ENCODE results near the gene OXLD1. TPM values are rescaled to one million over a fixed set of nuclear protein-coding genes. Genes with fewer than 3 reads are reported as not detected.

The OXLD1 gene
- total and polyA plus RNA-seq, 3 experiments from 2014 or later: 50.8 to 78.9 (median 55.7) TPM

DNA sequence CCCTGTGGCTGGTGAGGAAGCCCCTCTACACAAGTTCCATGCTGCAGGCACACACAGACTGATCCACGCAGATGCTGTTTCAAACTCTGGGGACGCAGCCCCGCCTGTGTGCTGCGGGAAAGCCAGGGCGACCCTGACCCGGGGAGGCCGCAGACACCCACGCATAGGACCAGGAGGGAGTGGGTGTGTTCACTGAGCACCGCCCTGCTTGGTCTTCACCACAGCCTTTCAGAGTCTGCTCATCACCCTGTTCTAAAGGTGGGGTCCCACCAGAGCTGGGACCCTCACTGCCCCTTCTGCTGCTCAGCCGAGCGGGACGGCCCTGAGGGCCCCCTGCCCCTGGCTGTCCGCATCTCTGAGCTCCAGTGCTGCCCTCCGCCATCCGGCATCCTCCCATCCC is 21.9 kb downstream of the OXLD1 start:
- H3K4me3 ChIP-seq (ENCODE audit: low read length): no peak overlapping the region
- H3K4me1 Mint-ChIP-seq: no peaks in the 10 kb centered on the region
- CTCF ChIA-PET: no interaction called here
- H3K36me3 Mint-ChIP-seq: no peaks in the 10 kb centered on the region
- no peaks in the 10 kb centered on the region for H3K27me3 ChIP-seq (ENCODE audit: insufficient read depth, low read length, poor library complexity, severe bottlenecking)
- H3K27ac Mint-ChIP-seq: no peak overlapping the region
- no peak overlapping the region for H3K27ac ChIP-seq (ENCODE audit: low read depth, low read length)
- H3K9me3 Mint-ChIP-seq: no peaks in the 10 kb centered on the region
- no peaks in the 10 kb centered on the region for H3K9me3 ChIP-seq (ENCODE audit: low read length)
- peaks cover 12 to 16% of the 10 kb centered on the region in 2 donors for H3K27me3 Mint-ChIP-seq
- POLR2A ChIA-PET: no interaction called here
- no peak overlapping the region for H3K4me3 Mint-ChIP-seq
- DNase-seq: no peak
- H3K36me3 ChIP-seq (ENCODE audit: insufficient read depth, low read length): no peaks in the 10 kb centered on the region
- no peaks in the 10 kb centered on the region for H3K4me1 ChIP-seq (ENCODE audit: insufficient read depth, low read length)

DNA sequence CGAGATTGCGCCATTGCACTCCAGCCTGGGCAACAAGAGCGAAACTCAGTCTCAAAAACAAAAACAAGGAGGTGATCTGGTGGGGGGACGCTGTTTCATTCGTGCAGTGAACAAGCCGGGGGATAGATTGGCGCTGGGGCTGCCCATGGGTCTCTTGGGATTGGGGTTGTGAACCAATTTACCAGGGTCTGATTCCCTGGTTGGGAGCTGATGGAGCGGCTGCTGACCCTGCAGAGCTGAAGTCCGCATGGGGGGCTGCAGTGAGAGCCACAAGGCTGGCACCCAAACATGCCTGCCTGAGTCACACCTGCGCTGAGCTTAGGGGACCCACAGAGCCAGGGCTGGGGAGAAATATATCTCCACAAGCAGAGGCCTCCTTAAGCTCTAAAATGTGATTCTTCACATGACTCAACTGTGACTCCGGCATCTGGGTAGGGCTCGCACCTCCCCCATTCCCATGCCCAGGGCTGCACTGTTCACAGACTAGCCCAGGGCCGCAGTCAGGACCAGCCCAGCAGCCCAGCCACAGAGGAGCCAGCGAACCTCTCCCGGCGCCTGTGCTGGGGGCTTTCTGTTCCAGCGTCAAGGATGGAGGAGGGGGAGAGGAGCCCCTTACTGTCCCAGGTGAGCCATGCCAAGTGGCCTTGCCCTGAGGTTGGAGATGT is 24.4 kb downstream of the OXLD1 start:
- no peak for DNase-seq
- peaks cover 0 to 1% of the 10 kb centered on the region in 2 donors for H3K27me3 Mint-ChIP-seq
- Histone ChIP-seq H3K4me3 (ENCODE audit: low read length) (no peak overlapping the region), H3K9me3 (ENCODE audit: low read length) (no peaks in the 10 kb centered on the region), H3K36me3 (ENCODE audit: insufficient read depth, low read length) (no peaks in the 10 kb centered on the region), H3K27me3 (ENCODE audit: insufficient read depth, low read length, poor library complexity, severe bottlenecking) (no peaks in the 10 kb centered on the region), H3K4me1 (ENCODE audit: insufficient read depth, low read length) (no peaks in the 10 kb centered on the region), H3K27ac (ENCODE audit: low read depth, low read length) (no peak overlapping the region)
- no peak overlapping the region for H3K27ac Mint-ChIP-seq
- no peak overlapping the region for H3K4me3 Mint-ChIP-seq
- H3K4me1 Mint-ChIP-seq: peaks cover 0 to 2% (median 0%) of the 10 kb centered on the region in 3 donors
- no peaks in the 10 kb centered on the region for H3K9me3 Mint-ChIP-seq
- ChIA-PET POLR2A (no interaction called here), CTCF (no interaction called here)
- no peaks in the 10 kb centered on the region for H3K36me3 Mint-ChIP-seq

- CTCF ChIA-PET: no interaction called here
Measured at GRCh38 chr17:81640011-81640410, 26.4 kb downstream of the OXLD1 start.

GRCh38 chr17:81638683-81639082 is 27.7 kb downstream of the OXLD1 start:
- Histone ChIP-seq H3K27ac (ENCODE audit: low read depth, low read length) (no peak overlapping the region), H3K4me3 (ENCODE audit: low read length) (no peak overlapping the region), H3K4me1 (ENCODE audit: insufficient read depth, low read length) (peaks cover 20% of the 10 kb centered on the region), H3K36me3 (ENCODE audit: insufficient read depth, low read length) (no peaks in the 10 kb centered on the region), H3K9me3 (ENCODE audit: low read length) (no peaks in the 10 kb centered on the region), H3K27me3 (ENCODE audit: insufficient read depth, low read length, poor library complexity, severe bottlenecking) (no peaks in the 10 kb centered on the region)
- ChIA-PET POLR2A (interaction anchor here (0.7 kb wide), 1 partner anchor 195 kb away, joined by 8 read pairs; no protein-coding TSS in a partner anchor), CTCF (interaction anchor here (0.8 kb wide), 1 partner anchor 386 kb away, joined by 3 read pairs; no protein-coding TSS in a partner anchor)
- no peaks in the 10 kb centered on the region for H3K9me3 Mint-ChIP-seq
- peak overlapping the region in 3 of 8 donors; percentile 62 to 93 (median 85) for H3K27ac Mint-ChIP-seq
- H3K4me3 Mint-ChIP-seq: peak overlapping the region in 4 of 7 donors; percentile 30 to 77 (median 48)
- DNase-seq: no peak
- H3K4me1 Mint-ChIP-seq: peaks cover 13 to 16% (median 16%) of the 10 kb centered on the region in 3 donors
- H3K27me3 Mint-ChIP-seq: peaks cover 0 to 1% of the 10 kb centered on the region in 2 donors
- peaks cover 0 to 2% (median 0%) of the 10 kb centered on the region in 3 donors for H3K36me3 Mint-ChIP-seq

More at GRCh38 chr17:81640011-81640410, 26.4 kb downstream of the OXLD1 start:
- POLR2A ChIA-PET: no interaction called here
- Histone ChIP-seq H3K9me3 (ENCODE audit: low read length) (no peaks in the 10 kb centered on the region), H3K4me3 (ENCODE audit: low read length) (no peak overlapping the region), H3K27ac (ENCODE audit: low read depth, low read length) (no peak overlapping the region), H3K4me1 (ENCODE audit: insufficient read depth, low read length) (peaks cover 14% of the 10 kb centered on the region), H3K36me3 (ENCODE audit: insufficient read depth, low read length) (no peaks in the 10 kb centered on the region), H3K27me3 (ENCODE audit: insufficient read depth, low read length, poor library complexity, severe bottlenecking) (no peaks in the 10 kb centered on the region)
- peak overlapping the region in 1 of 7 donors; percentile 31 for H3K4me3 Mint-ChIP-seq
- peaks cover 0 to 1% of the 10 kb centered on the region in 2 donors for H3K27me3 Mint-ChIP-seq
- H3K36me3 Mint-ChIP-seq: peaks cover 0 to 2% (median 0%) of the 10 kb centered on the region in 3 donors
- H3K9me3 Mint-ChIP-seq: no peaks in the 10 kb centered on the region
- peak overlapping the region in 1 of 8 donors; percentile 65 for H3K27ac Mint-ChIP-seq
- DNase-seq: no peak
- H3K4me1 Mint-ChIP-seq: peaks cover 12 to 13% (median 12%) of the 10 kb centered on the region in 3 donors

DNA sequence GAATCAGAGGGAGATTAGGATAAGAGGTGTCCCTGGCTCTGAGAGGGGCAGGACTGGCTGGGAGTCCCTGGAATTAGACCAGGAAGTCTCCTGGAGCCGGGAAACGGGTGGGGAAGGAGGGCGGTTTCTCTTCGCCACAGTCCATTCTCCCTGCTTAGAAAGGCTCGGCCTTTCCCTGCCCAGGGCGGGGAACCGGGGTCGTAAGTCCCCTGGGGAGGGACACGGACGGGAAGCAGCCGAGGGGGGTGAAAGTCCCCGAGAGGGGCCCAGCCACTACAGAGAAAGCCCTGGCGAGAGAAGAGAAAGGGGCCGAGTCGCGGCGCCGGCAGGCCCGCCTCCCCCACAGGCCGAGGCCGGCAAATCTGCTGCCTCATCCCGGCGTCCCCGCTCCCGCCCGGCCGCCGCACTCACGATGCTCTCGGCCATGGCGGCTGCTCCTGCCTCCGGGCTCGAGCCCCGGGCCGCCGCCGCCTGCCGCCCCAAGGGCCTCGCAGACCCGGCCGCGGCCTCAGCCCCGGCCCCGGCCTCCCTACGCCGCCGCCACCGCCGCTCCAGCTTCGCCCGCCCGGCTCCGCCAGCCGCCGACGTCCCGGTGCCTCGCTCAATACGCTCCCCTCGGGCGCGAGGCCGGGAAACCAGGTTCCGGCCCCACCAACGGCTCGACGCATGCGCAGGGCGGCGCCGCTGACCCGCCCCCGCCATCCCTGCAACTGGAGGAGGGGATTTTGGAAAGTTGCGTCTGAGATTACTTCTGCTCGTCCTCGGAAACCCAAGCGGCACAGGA is 29.7 kb downstream of the OXLD1 start, which contains the start of the genes NPLOC4 and TSPAN10:
TSS of gene NPLOC4 (minus strand) at position 608 of the 784 bp plus-strand sequence. CDS start at position 426, 182 bp downstream.
TSS of gene TSPAN10 (plus strand) at position 692 of the 784 bp plus-strand sequence. CDS start 5,217 bp downstream, outside the sequence.
- Histone ChIP-seq H3K4me1 (ENCODE audit: insufficient read depth, low read length) (peaks cover 20% of the 10 kb centered on the region), H3K9me3 (ENCODE audit: low read length) (no peaks in the 10 kb centered on the region), H3K27ac (ENCODE audit: low read depth, low read length) (peak within 1 kb of the TSS; percentile 69), H3K4me3 (ENCODE audit: low read length) (peak within 1 kb of the TSS; percentile 66), H3K36me3 (ENCODE audit: insufficient read depth, low read length) (no peaks in the 10 kb centered on the region), H3K27me3 (ENCODE audit: insufficient read depth, low read length, poor library complexity, severe bottlenecking) (no peaks in the 10 kb centered on the region)
- Mint-ChIP-seq H3K9me3 (no peaks in the 10 kb centered on the region), H3K4me3 (peak within 1 kb of the TSS; percentile 88 to 95 (median 94)), H3K27me3 (peaks cover 0 to 1% of the 10 kb centered on the region in 2 donors), H3K4me1 (peaks cover 17 to 25% (median 21%) of the 10 kb centered on the region in 3 donors), H3K36me3 (peaks cover 0 to 8% (median 0%) of the 10 kb centered on the region in 3 donors), H3K27ac (peak within 1 kb of the TSS; percentile 84 to 95 (median 93))
- DNase-seq: peak; percentile 72 to 83 (median 77)
- ChIA-PET CTCF (no interaction called here), POLR2A (interaction anchor here (0.6 kb wide), 1 partner anchor 83 kb away, joined by 3 read pairs; no protein-coding TSS in a partner anchor)

DNA sequence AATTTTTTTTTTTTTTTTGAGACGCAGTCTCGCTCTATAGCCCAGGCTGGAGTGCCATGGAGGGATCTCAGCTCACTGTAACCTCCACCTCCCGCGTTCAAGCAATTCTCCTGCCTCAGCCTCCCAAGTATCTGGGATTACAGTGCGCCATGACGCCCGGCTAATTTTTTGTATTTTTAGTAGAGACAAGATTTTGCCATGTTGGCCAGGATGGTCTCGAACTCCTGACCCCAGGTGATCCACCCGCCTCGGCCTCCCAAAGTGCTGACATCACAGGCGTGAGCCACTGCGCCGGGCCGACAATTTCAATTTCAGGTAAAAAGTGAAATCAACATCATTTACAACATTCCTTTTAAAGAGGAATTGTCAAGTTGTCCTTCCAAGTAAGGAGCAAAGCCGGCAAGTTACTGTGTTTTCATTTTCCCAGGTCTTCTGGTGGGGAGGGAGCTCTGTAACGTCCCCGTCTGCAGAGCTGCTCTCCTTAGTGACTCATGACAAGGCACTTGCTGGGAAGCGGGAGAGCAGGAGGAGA is 30.4 kb downstream of the OXLD1 start:
- peaks cover 0 to 12% (median 0%) of the 10 kb centered on the region in 3 donors for H3K36me3 Mint-ChIP-seq
- H3K4me3 Mint-ChIP-seq: peak overlapping the region; percentile 88 to 95 (median 94)
- DNase-seq: no peak
- no peaks in the 10 kb centered on the region for H3K9me3 Mint-ChIP-seq
- H3K27ac Mint-ChIP-seq: peak overlapping the region; percentile 50 to 95 (median 92)
- H3K4me3 ChIP-seq (ENCODE audit: low read length): peak overlapping the region; percentile 62
- no peaks in the 10 kb centered on the region for H3K27me3 ChIP-seq (ENCODE audit: insufficient read depth, low read length, poor library complexity, severe bottlenecking)
- peaks cover 20% of the 10 kb centered on the region for H3K4me1 ChIP-seq (ENCODE audit: insufficient read depth, low read length)
- H3K4me1 Mint-ChIP-seq: peaks cover 21 to 29% (median 21%) of the 10 kb centered on the region in 3 donors
- ChIA-PET POLR2A (no interaction called here), CTCF (no interaction called here)
- no peaks in the 10 kb centered on the region for H3K9me3 ChIP-seq (ENCODE audit: low read length)
- peaks cover 0 to 1% of the 10 kb centered on the region in 2 donors for H3K27me3 Mint-ChIP-seq
- H3K36me3 ChIP-seq (ENCODE audit: insufficient read depth, low read length): no peaks in the 10 kb centered on the region
- H3K27ac ChIP-seq (ENCODE audit: low read depth, low read length): peak overlapping the region; percentile 69

- Mint-ChIP-seq H3K27me3 (no peaks in the 10 kb centered on the region), H3K36me3 (peaks cover 0 to 12% (median 0%) of the 10 kb centered on the region in 3 donors), H3K27ac (peak overlapping the region in 7 of 8 donors; percentile 50 to 95 (median 90)), H3K4me3 (peak overlapping the region; percentile 88 to 95 (median 94)), H3K4me1 (peaks cover 21 to 29% (median 23%) of the 10 kb centered on the region in 3 donors), H3K9me3 (no peaks in the 10 kb centered on the region)
- ChIA-PET POLR2A (no interaction called here), CTCF (no interaction called here)
- Histone ChIP-seq H3K9me3 (ENCODE audit: low read length) (no peaks in the 10 kb centered on the region), H3K36me3 (ENCODE audit: insufficient read depth, low read length) (no peaks in the 10 kb centered on the region), H3K27me3 (ENCODE audit: insufficient read depth, low read length, poor library complexity, severe bottlenecking) (no peaks in the 10 kb centered on the region), H3K4me1 (ENCODE audit: insufficient read depth, low read length) (peaks cover 20% of the 10 kb centered on the region), H3K27ac (ENCODE audit: low read depth, low read length) (no peak overlapping the region), H3K4me3 (ENCODE audit: low read length) (no peak overlapping the region)
- DNase-seq: no peak
Measured at GRCh38 chr17:81635431-81635830, 31.0 kb downstream of the OXLD1 start.
